IMR-90 (cell line): ENCODE measurements around the gene ZSWIM8. TPM values are rescaled to one million over a fixed set of nuclear protein-coding genes. Genes with fewer than 3 reads are reported as not detected.

ENCODE experiments used
- ATAC-seq: fragments of 200-7000 bp; cut with Tn5 transposase; 2 replicates; pipeline ENCODE4 v1.9.1; 2020; ENCODE audit warnings: low read depth, mild to moderate bottlenecking, moderate library complexity
- BruUV-seq: library from RNA; stranded (reverse); fragments of 400-500 nt; replicated peaks from 2 replicates; lab custom pipeline; 2021; lab: Mats Ljungman, UMichigan
- CTCF ChIA-PET: fragments of 300-600 bp; formaldehyde crosslinking; extraction: SDS; loops from one replicate; lab custom pipeline; 2021; ENCODE audit warnings: antibody characterized with exemption; lab: Yijun Ruan, JAX
- POLR2A ChIA-PET: fragments of 300-600 bp; sonication (Branson Sonifier 250); formaldehyde crosslinking; loops from one replicate; lab custom pipeline; 2022; ENCODE audit warnings: antibody characterized with exemption; ENCODE audit not compliant: unreplicated experiment; lab: Charles Lee
- DNase-seq: peaks from one replicate; pipeline ENCODE4 v3.0.0; 2013
- H2AFZ ChIP-seq: replicated peaks from 2 replicates; pipeline ENCODE3; 2013; ENCODE audit warnings: low read length, mild to moderate bottlenecking; ENCODE audit not compliant: poor library complexity
- H2AK5ac ChIP-seq: 2 replicates; pipeline ENCODE4 v1.6.1; 2013; ENCODE audit warnings: low read depth, low read length, inconsistent platforms
- H2AK9ac ChIP-seq: replicated peaks from 2 replicates; pipeline ENCODE3; 2013; ENCODE audit warnings: mild to moderate bottlenecking, low read depth, low read length, moderate library complexity; ENCODE audit not compliant: poor library complexity
- H2BK120ac ChIP-seq: 2 replicates; pipeline ENCODE4 v1.6.1; 2013; ENCODE audit warnings: low read depth, low read length, inconsistent platforms
- H2BK15ac ChIP-seq: 3 replicates; pipeline ENCODE4 v1.6.1; 2013; ENCODE audit warnings: low read depth, low read length, inconsistent platforms
- H2BK20ac ChIP-seq: 2 replicates; pipeline ENCODE4 v1.6.1; 2013; ENCODE audit warnings: low read depth, mild to moderate bottlenecking, inconsistent platforms, low read length, moderate library complexity
- H2BK5ac ChIP-seq: 2 replicates; pipeline ENCODE4 v1.6.1; 2013; ENCODE audit warnings: mild to moderate bottlenecking, low read depth, low read length, inconsistent platforms; ENCODE audit not compliant: poor library complexity, severe bottlenecking
- H3K14ac ChIP-seq: replicated peaks from 2 replicates; pipeline ENCODE4 v1.6.1; 2013; ENCODE audit warnings: low read depth, low read length, inconsistent platforms
- H3K18ac ChIP-seq: 2 replicates; pipeline ENCODE4 v1.6.1; 2013; ENCODE audit warnings: low read depth, low read length, control low read depth
- H3K23ac ChIP-seq: 2 replicates; pipeline ENCODE4 v1.6.1; 2013; ENCODE audit warnings: low read depth, low read length, inconsistent platforms
- H3K27ac ChIP-seq: 2 replicates; pipeline ENCODE4 v1.5.1; 2013; ENCODE audit warnings: mild to moderate bottlenecking, control low read depth, low read length; ENCODE audit not compliant: insufficient read depth
- H3K27me3 ChIP-seq: 2 replicates; pipeline ENCODE4 v1.6.1; 2013; ENCODE audit warnings: low read length; ENCODE audit not compliant: control insufficient read depth, insufficient read depth
- H3K36me3 ChIP-seq: 2 replicates; pipeline ENCODE4 v1.6.1; 2013; ENCODE audit warnings: low read length, mixed read lengths; ENCODE audit not compliant: control insufficient read depth, insufficient read depth
- H3K4ac ChIP-seq: 2 replicates; pipeline ENCODE4 v1.6.1; 2013; ENCODE audit warnings: low read depth, low read length, inconsistent platforms
- H3K4me1 ChIP-seq: 2 replicates; pipeline ENCODE4 v1.6.1; 2013; ENCODE audit warnings: low read length, mixed read lengths; ENCODE audit not compliant: control insufficient read depth, insufficient read depth
- H3K4me2 ChIP-seq: 2 replicates; pipeline ENCODE4 v1.6.1; 2013; ENCODE audit warnings: low read depth, mild to moderate bottlenecking, control low read depth, low read length, moderate library complexity
- H3K4me3 ChIP-seq: 2 replicates; pipeline ENCODE4 v1.5.1; 2013; ENCODE audit warnings: low read depth, mild to moderate bottlenecking, control low read depth, low read length, moderate library complexity; ENCODE audit not compliant: insufficient read depth
- H3K56ac ChIP-seq: 2 replicates; pipeline ENCODE4 v1.6.1; 2013; ENCODE audit warnings: low read length, inconsistent platforms; ENCODE audit not compliant: insufficient read depth; ENCODE audit errors: extremely low read depth
- H3K79me1 ChIP-seq, 2 experiments: 2 replicates each; pipeline ENCODE4 v1.6.1; 2013; ENCODE audit warnings: low read length in 2 of 2, inconsistent platforms in 1 of 2, low read depth in 1 of 2
- H3K9ac ChIP-seq: 2 replicates; pipeline ENCODE4 v1.6.1; 2013; ENCODE audit warnings: low read depth, low read length, control low read depth
- H3K9me1 ChIP-seq: 2 replicates; pipeline ENCODE4 v1.6.1; 2013; ENCODE audit warnings: low read length, inconsistent platforms; ENCODE audit not compliant: insufficient read depth
- H3K9me3 ChIP-seq: 2 replicates; pipeline ENCODE4 v1.6.1; 2013; ENCODE audit warnings: low read length; ENCODE audit not compliant: control insufficient read depth, insufficient read depth
- H4K20me1 ChIP-seq: 2 replicates; pipeline ENCODE4 v1.6.1; 2013; ENCODE audit warnings: low read length, inconsistent platforms; ENCODE audit not compliant: insufficient read depth
- H4K5ac ChIP-seq: 2 replicates; pipeline ENCODE4 v1.6.1; 2013; ENCODE audit warnings: mild to moderate bottlenecking, low read depth, low read length, control low read depth
- H4K8ac ChIP-seq, 2 experiments: 2 replicates each; pipeline ENCODE4 v1.6.1; 2013; ENCODE audit warnings: low read depth in 2 of 2, low read length in 2 of 2, control low read depth in 1 of 2, inconsistent platforms in 1 of 2
- H4K91ac ChIP-seq: 2 replicates; pipeline ENCODE4 v1.6.1; 2013; ENCODE audit warnings: low read depth, low read length, inconsistent platforms; ENCODE audit not compliant: insufficient read depth
- BHLHE40 ChIP-seq: fragments of 150-350 bp; IDR thresholded peaks from 2 replicates; pipeline ENCODE4 v1.6.1; 2016; ENCODE audit warnings: mild to moderate bottlenecking, low read depth, low read length
- CEBPB ChIP-seq: IDR thresholded peaks from 2 replicates; pipeline ENCODE4 v1.6.1; 2012; ENCODE audit warnings: low read depth, low read length, improper control_type of control experiment
- CHD1 ChIP-seq: IDR thresholded peaks from 2 replicates; pipeline ENCODE4 v1.6.1; 2012; ENCODE audit warnings: low read depth, low read length, improper control_type of control experiment
- MAFK ChIP-seq: IDR thresholded peaks from 2 replicates; pipeline ENCODE4 v1.6.1; 2012; ENCODE audit warnings: low read depth, low read length, improper control_type of control experiment
- NFE2L2 ChIP-seq: fragments of 150-350 bp; IDR thresholded peaks from 2 replicates; pipeline ENCODE4 v1.6.1; 2016; ENCODE audit warnings: low read depth, mild to moderate bottlenecking, low read length
- RFX5 ChIP-seq: IDR thresholded peaks from 2 replicates; pipeline ENCODE4 v1.8.0; 2012; ENCODE audit warnings: low read depth, mild to moderate bottlenecking, low read length, moderate library complexity
- WGBS, 2 experiments: methylation state at CpG; one replicate each; pipeline versions ENCODE4 v1.1.5 to v1.1.7; 2013; ENCODE audit warnings: missing lambda C conversion rate in 2 of 2; ENCODE audit not compliant: insufficient read length in 1 of 2; ENCODE audit errors: extremely low coverage in 2 of 2; 5-methylcytosine and 5-hydroxymethylcytosine counted together
- dilution Hi-C: fragments of 300-500 bp; cut with HindIII; formaldehyde crosslinking; loops from one replicate; pipeline ENCODE4 v1.14.3; 2018; ENCODE audit warnings: low sequenced_read_pairs; ENCODE audit not compliant: unreplicated experiment
- in situ Hi-C: fragments of 300-500 bp; cut with MboI; formaldehyde crosslinking; loops from 3 replicates; pipeline ENCODE4 v1.14.3; 2019; ENCODE audit warnings: low sequenced_read_pairs, inconsistent platforms, mixed read lengths
- intact Hi-C: fragments of 100-400 bp; cut with micrococcal nuclease; formaldehyde crosslinking; loops from 2 replicates; pipeline ENCODE4 v1.10.0; 2022
- polyA plus RNA-seq, 3 experiments: library from polyadenylated mRNA; depleted of rRNA; stranded (reverse); fragments of >200 nt; gene quantifications; 2 replicates each; pipeline ENCODE4 v1.2.3, GENCODE V29; 2012; ENCODE audit warnings: low replicate concordance in 1 of 3
- total RNA-seq: library from RNA; depleted of rRNA; stranded (reverse); fragments of >200 nt; gene quantifications from 2 replicates; pipeline ENCODE4 v1.2.3, GENCODE V29; 2012

Gene ZSWIM8
- total and polyA plus RNA-seq, 2 of the 4 experiments (the other 2 are of a cell fraction), result 16.8 to 103 TPM

- H3K14ac ChIP-seq, result no peak overlapping the region
- TF ChIP-seq BHLHE40 (no peak), RFX5 (no peak), CEBPB (no peak), NFE2L2 (no peak), MAFK (no peak), CHD1 (no peak)
- H2BK120ac ChIP-seq, result no peak overlapping the region
- H3K27me3 ChIP-seq, result no peaks in the 10 kb centered on the region
- no peak overlapping the region for H2BK15ac ChIP-seq
- CTCF ChIA-PET, result no interaction called here
- in situ Hi-C loops, result no loop called here
- H4K91ac ChIP-seq, result no peak overlapping the region
- H3K4ac ChIP-seq, result no peak overlapping the region
- H3K27ac ChIP-seq, result no peak overlapping the region
- POLR2A ChIA-PET, result no interaction called here
- ATAC-seq (no peak), DNase-seq (no peak)
- no peak overlapping the region for H3K56ac ChIP-seq
- no peak overlapping the region for H3K4me3 ChIP-seq
- H3K23ac ChIP-seq, result no peak overlapping the region
- H3K9me1 ChIP-seq, result 0 out of 2 replicates have a peak, but pooled peaks cover 3% of the 10 kb centered on the region
- no peak overlapping the region for H3K4me2 ChIP-seq
- H3K9ac ChIP-seq, result no peak overlapping the region
- intact Hi-C loops, result loop anchor here (10.0 kb wide), 1 partner anchor 218 kb away; no protein-coding TSS in a partner anchor
- H4K8ac ChIP-seq, result no peak overlapping the region
- no peak overlapping the region for H2BK20ac ChIP-seq
- no peak overlapping the region for H2AK5ac ChIP-seq
- H3K18ac ChIP-seq, result no peak overlapping the region
- H4K20me1 ChIP-seq, result peaks cover 3% of the 10 kb centered on the region; the same call in 1 of the 2 replicates
- H2BK5ac ChIP-seq, result no peak overlapping the region
- peak overlapping the region; percentile 25; the same call in 1 of the 2 replicates for H4K5ac ChIP-seq
- peaks cover 12% of the 10 kb centered on the region; the same call in 1 of the 2 replicates for H3K36me3 ChIP-seq
- 94% methylated on average over 5 of the region's 5 CpGs; no CpG with 5 or more reads in 1 of the 2 experiments for WGBS, 2 experiments
- no peak overlapping the region for H2AFZ ChIP-seq
- H3K79me1 ChIP-seq, result peaks cover 19 to 55% of the 10 kb centered on the region in 2 experiments
- peaks cover 2% of the 10 kb centered on the region; the same call in 1 of the 2 replicates for H3K4me1 ChIP-seq
- dilution Hi-C loops, result no loop called here
- no peaks in the 10 kb centered on the region for H3K9me3 ChIP-seq
- BruUV-seq, result no TSS peak
- H2AK9ac ChIP-seq, result no peak overlapping the region
These were observed 43.0 kb upstream of the ZSWIM8 start for GRCh38 chr10:73742454-73742734.
